Measurements from ENCODE around the gene VSIG2. TPM values are rescaled to one million over a fixed set of nuclear protein-coding genes. Genes with fewer than 3 reads are reported as not detected.

VSIG2 gene
- total and polyA plus RNA-seq, 2 donors (not counting 3 experiments of a cell fraction or from before 2014, with no cell fraction given), result 1.2 to 7.0 TPM

DNA sequence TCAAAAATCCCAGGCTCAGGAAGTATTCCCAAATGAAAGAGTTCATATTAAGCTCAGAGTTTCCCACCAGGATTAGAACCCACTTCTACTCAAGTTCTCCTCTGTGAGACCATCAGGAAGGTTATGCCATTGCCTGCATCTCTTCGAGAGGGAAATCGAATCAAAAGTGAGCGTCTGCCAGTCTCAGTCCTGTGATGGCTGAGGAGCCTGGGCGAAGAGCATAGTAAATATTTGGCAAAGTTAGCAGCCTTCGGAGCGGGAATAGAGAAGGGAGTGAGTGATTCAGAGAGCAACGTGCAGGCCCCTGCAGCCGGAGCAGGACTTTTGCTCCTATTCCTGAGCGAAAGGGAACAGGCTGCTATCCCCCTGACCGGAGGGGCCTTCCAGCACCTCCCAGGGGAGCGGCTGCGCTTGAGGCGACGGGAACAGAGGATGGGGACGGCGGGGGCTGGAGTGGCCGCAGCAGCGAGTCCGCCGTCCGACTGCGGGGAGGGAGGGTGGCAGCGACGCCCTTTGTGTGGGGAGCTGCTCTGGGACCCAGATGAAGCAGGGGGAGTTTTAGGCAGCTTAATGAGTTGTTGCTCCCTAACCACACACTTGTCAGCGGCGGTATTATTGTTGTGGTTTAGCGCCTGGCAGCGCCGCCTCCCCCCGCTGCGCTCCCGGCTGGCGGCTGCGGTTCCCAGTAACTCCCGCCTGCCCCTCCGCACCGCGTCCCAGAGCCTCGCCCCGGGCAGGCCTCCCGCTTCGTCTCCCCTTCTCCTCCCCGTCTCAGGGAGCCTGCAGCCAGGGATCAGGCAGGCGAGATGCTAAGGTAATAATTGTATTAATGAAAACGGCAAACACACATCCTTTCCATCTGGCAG lies 34.0 kb downstream of the VSIG2 start:
- peak overlapping the region; percentile 95 for H2AFZ ChIP-seq (ENCODE audit: low read depth, low read length)
- peak overlapping the region; percentile 44 for H3K9ac ChIP-seq (replicated peaks; ENCODE audit: extremely low read depth, insufficient read depth, low read length)
- peak overlapping the region; percentile 26 to 61 (median 39) for H3K4me3 ChIP-seq (replicated peaks in 1 of 3; ENCODE audit: insufficient read depth in 1 of 3, low read depth in 1 of 3, low read length in 3 of 3)
- no peaks in the 10 kb centered on the region for H3K9me3 ChIP-seq (replicated peaks; ENCODE audit: control insufficient read depth, insufficient read depth, low read length)
- no peaks in the 10 kb centered on the region for H4K20me1 ChIP-seq (replicated peaks; ENCODE audit: control insufficient read depth, extremely low read depth, insufficient read depth, low read length)
- H3K4me1 ChIP-seq (ENCODE audit: control insufficient read depth, extremely low read depth, insufficient read depth, low read length), result peaks cover 24% of the 10 kb centered on the region
- H3K27ac ChIP-seq (ENCODE audit: insufficient read depth, low read depth, low read length), result peak overlapping the region; percentile 62
- BruUV-seq (replicated peaks), result no TSS peak
- ChIA-PET CTCF (interaction anchor here (0.7 to 2.5 kb wide), 14 partner anchors 8 to 310 kb away, joined by 3 to 24 read pairs (median 6); partner anchors contain the start of genes NRGN, SIAE and SPA17), POLR2A (interaction anchor here (1.3 kb wide), 1 partner anchor 28 kb away, joined by 9 read pairs; no protein-coding TSS in a partner anchor)
- H3K4me2 ChIP-seq (ENCODE audit: insufficient read depth, low read length), result peak overlapping the region; percentile 85
- FAIRE-seq, result peak; percentile 28
- TF ChIP-seq POLR2A (IDR thresholded peaks at IDR 0.05; ENCODE audit: low read depth, low read length) (peak; percentile 11), FOS (IDR thresholded peaks at IDR 0.05; ENCODE audit: borderline replicate concordance, insufficient read depth, low read length) (no peak)
- DNase-seq (ENCODE audit: low read depth, low spot score), result peak; percentile 78
- no peaks in the 10 kb centered on the region for H3K27me3 ChIP-seq (ENCODE audit: control insufficient read depth in 2 of 2, insufficient read depth in 2 of 2, low read length in 2 of 2)
- dilution Hi-C loops (cut with MboI; ENCODE audit: extremely low pct_ligation_motif_present, low sequenced_read_pairs) (no loop called here), intact Hi-C loops (cut with micrococcal nuclease) (loop anchor here (1.0 kb wide), 1 partner anchor 45 kb away; the partner anchor contains the start of genes SIAE and SPA17)
- H3K9me1 ChIP-seq (replicated peaks; ENCODE audit: control insufficient read depth, extremely low read depth, insufficient read depth, low read length), result no peaks in the 10 kb centered on the region
- H3K36me3 ChIP-seq (ENCODE audit: control insufficient read depth in 2 of 2, extremely low read depth in 1 of 2, insufficient read depth in 2 of 2, low read length in 2 of 2), result no peaks in the 10 kb centered on the region
- H3K79me2 ChIP-seq (ENCODE audit: control insufficient read depth, insufficient read depth, low read length), result no peaks in the 10 kb centered on the region

DNA sequence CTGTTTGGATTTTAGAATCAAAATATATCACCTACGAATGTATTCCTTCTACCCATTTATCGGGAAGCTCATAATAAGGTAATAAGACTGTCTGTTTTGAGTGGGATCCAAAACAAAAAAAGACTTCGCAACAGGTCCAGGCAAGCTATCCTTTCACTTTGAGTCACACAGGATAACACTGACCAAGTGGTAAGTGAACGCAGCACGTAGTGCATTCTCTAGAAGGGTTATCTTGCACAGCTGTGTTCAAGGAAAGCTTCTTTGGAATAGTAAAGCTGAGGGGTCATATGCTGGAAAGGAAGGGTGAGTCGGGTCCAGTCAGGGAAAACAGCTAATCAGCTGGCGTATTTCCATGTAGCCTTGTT lies 34.7 kb downstream of the VSIG2 start:
- Histone ChIP-seq H3K36me3 (ENCODE audit: control insufficient read depth in 2 of 2, extremely low read depth in 1 of 2, insufficient read depth in 2 of 2, low read length in 2 of 2) (no peaks in the 10 kb centered on the region), H3K79me2 (ENCODE audit: control insufficient read depth, insufficient read depth, low read length) (no peaks in the 10 kb centered on the region), H4K20me1 (replicated peaks; ENCODE audit: control insufficient read depth, extremely low read depth, insufficient read depth, low read length) (no peaks in the 10 kb centered on the region), H3K4me2 (ENCODE audit: insufficient read depth, low read length) (peak overlapping the region; percentile 85), H2AFZ (ENCODE audit: low read depth, low read length) (peak overlapping the region; percentile 95), H3K27me3 (ENCODE audit: control insufficient read depth in 2 of 2, insufficient read depth in 2 of 2, low read length in 2 of 2) (no peaks in the 10 kb centered on the region), H3K9me3 (replicated peaks; ENCODE audit: control insufficient read depth, insufficient read depth, low read length) (no peaks in the 10 kb centered on the region), H3K27ac (ENCODE audit: insufficient read depth, low read depth, low read length) (peak overlapping the region; percentile 62), H3K9me1 (replicated peaks; ENCODE audit: control insufficient read depth, extremely low read depth, insufficient read depth, low read length) (no peaks in the 10 kb centered on the region), H3K4me1 (ENCODE audit: control insufficient read depth, extremely low read depth, insufficient read depth, low read length) (peaks cover 24% of the 10 kb centered on the region), H3K9ac (replicated peaks; ENCODE audit: extremely low read depth, insufficient read depth, low read length) (peak overlapping the region; percentile 44), H3K4me3 (replicated peaks in 1 of 3; ENCODE audit: insufficient read depth in 1 of 3, low read depth in 1 of 3, low read length in 3 of 3) (peak overlapping the region; percentile 11 to 61 (median 16))
- ChIA-PET CTCF (interaction anchor here (0.7 to 2.5 kb wide), 14 partner anchors 8 to 309 kb away, joined by 3 to 24 read pairs (median 6); partner anchors contain the start of genes NRGN, SIAE and SPA17), POLR2A (interaction anchor here (1.3 kb wide), 1 partner anchor 29 kb away, joined by 9 read pairs; no protein-coding TSS in a partner anchor)
- peak; percentile 67 for TF ChIP-seq GATA2 (IDR thresholded peaks at IDR 0.05; ENCODE audit: insufficient read depth, insufficient read length, low read depth, low read length)
- TF ChIP-seq FOS (IDR thresholded peaks at IDR 0.05; ENCODE audit: borderline replicate concordance, insufficient read depth, low read length), result peak; percentile 53
- TF ChIP-seq, protein P1, sequence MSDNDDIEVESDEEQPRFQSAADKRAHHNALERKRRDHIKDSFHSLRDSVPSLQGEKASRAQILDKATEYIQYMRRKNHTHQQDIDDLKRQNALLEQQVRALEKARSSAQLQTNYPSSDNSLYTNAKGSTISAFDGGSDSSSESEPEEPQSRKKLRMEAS (IDR thresholded peaks at IDR 0.05; ENCODE audit: insufficient read depth, insufficient read length), result no peak
- no peak for DNase-seq (ENCODE audit: low read depth, low spot score)
- dilution Hi-C loops (cut with MboI; ENCODE audit: extremely low pct_ligation_motif_present, low sequenced_read_pairs) (no loop called here), intact Hi-C loops (cut with micrococcal nuclease) (no loop called here)
- FAIRE-seq, result peak; percentile 89
- no TSS peak for BruUV-seq (replicated peaks)
